ENCODE results near the gene VAMP8. TPM values are rescaled to one million over a fixed set of nuclear protein-coding genes. Genes with fewer than 3 reads are reported as not detected.

The VAMP8 gene
- total RNA-seq, 1 experiment from 2014 or later, result 90.8 TPM

- TF ChIP-seq, protein P1, sequence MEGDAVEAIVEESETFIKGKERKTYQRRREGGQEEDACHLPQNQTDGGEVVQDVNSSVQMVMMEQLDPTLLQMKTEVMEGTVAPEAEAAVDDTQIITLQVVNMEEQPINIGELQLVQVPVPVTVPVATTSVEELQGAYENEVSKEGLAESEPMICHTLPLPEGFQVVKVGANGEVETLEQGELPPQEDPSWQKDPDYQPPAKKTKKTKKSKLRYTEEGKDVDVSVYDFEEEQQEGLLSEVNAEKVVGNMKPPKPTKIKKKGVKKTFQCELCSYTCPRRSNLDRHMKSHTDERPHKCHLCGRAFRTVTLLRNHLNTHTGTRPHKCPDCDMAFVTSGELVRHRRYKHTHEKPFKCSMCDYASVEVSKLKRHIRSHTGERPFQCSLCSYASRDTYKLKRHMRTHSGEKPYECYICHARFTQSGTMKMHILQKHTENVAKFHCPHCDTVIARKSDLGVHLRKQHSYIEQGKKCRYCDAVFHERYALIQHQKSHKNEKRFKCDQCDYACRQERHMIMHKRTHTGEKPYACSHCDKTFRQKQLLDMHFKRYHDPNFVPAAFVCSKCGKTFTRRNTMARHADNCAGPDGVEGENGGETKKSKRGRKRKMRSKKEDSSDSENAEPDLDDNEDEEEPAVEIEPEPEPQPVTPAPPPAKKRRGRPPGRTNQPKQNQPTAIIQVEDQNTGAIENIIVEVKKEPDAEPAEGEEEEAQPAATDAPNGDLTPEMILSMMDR (IDR thresholded peaks at IDR 0.05; ENCODE audit: unreplicated experiment), result no peak
- intact Hi-C loops (cut with micrococcal nuclease; ENCODE audit: unreplicated experiment), result no loop called here
- H3K9me3 Mint-ChIP-seq (ENCODE audit: low read depth, unreplicated experiment), result no peaks in the 10 kb centered on the region
- H3K4me1 Mint-ChIP-seq (ENCODE audit: low read depth, unreplicated experiment), result peaks cover 8% of the 10 kb centered on the region
- BruUV-seq (replicated peaks), result no TSS peak
- no peaks in the 10 kb centered on the region for H3K27me3 Mint-ChIP-seq (ENCODE audit: unreplicated experiment)
- DNase-seq, result no peak
- H3K27ac Mint-ChIP-seq (ENCODE audit: unreplicated experiment), result no peak overlapping the region
- no peak overlapping the region for H3K4me3 Mint-ChIP-seq (ENCODE audit: low read depth, unreplicated experiment)
- CTCF ChIA-PET, result interaction anchor here (1.8 kb wide), 1 partner anchor 9 kb away, joined by 6 read pairs; the partner anchor contains the start of gene RNF181
- H3K36me3 Mint-ChIP-seq (ENCODE audit: insufficient read depth, unreplicated experiment), result peaks cover 68% of the 10 kb centered on the region
Measured at GRCh38 chr2:85604568-85605339, 27.4 kb downstream of the VAMP8 start.

DNA sequence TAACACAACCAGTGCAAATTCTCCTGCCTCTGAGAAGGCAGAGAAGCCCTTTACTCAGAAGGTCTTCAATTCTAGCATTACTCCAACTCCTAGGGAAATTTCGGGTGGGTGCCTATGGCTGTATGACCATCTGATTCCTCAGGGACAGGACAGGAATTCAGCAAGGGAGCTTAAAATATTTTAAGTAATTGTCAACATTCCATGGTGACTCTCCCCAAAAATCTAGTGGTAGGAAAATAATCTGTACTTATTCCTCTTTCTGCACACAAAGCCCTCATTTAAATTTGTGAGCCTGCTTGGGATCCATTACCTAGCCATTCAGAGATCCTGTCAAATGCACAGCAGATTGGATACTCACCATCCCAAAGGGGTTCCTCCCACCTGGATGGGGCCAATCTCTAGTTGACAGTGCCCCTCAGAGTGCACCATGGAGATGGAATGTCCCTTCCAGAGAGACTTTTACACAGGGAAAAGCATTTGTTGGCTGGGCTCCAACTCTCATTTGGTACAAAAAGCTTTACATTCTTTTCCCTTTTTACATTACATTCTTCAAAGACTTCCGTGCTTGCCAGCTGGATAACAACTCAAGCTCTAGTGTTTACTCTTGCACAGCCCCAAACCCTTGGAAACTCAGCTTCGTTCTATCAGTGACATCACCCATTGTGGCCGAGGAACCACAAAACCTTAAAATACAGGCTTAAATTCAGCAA lies 28.2 kb downstream of the VAMP8 start:
- CTCF ChIA-PET, result no interaction called here
- no peaks in the 10 kb centered on the region for H3K9me3 Mint-ChIP-seq (ENCODE audit: low read depth, unreplicated experiment)
- H3K36me3 Mint-ChIP-seq (ENCODE audit: insufficient read depth, unreplicated experiment), result peaks cover 67% of the 10 kb centered on the region
- H3K27me3 Mint-ChIP-seq (ENCODE audit: unreplicated experiment), result no peaks in the 10 kb centered on the region
- H3K27ac Mint-ChIP-seq (ENCODE audit: unreplicated experiment), result no peak overlapping the region
- TF ChIP-seq, protein P1 (IDR thresholded peaks at IDR 0.05; ENCODE audit: unreplicated experiment), result no peak
- H3K4me3 Mint-ChIP-seq (ENCODE audit: low read depth, unreplicated experiment), result no peak overlapping the region
- peaks cover 8% of the 10 kb centered on the region for H3K4me1 Mint-ChIP-seq (ENCODE audit: low read depth, unreplicated experiment)
- no TSS peak for BruUV-seq (replicated peaks)
- no peak for DNase-seq
- intact Hi-C loops (cut with micrococcal nuclease; ENCODE audit: unreplicated experiment), result no loop called here

- Mint-ChIP-seq H3K36me3 (ENCODE audit: insufficient read depth, unreplicated experiment) (peaks cover 63% of the 10 kb centered on the region), H3K4me3 (ENCODE audit: low read depth, unreplicated experiment) (no peak overlapping the region), H3K9me3 (ENCODE audit: low read depth, unreplicated experiment) (no peaks in the 10 kb centered on the region), H3K27me3 (ENCODE audit: unreplicated experiment) (no peaks in the 10 kb centered on the region), H3K27ac (ENCODE audit: unreplicated experiment) (no peak overlapping the region), H3K4me1 (ENCODE audit: low read depth, unreplicated experiment) (peaks cover 8% of the 10 kb centered on the region)
- CTCF ChIA-PET, result no interaction called here
- TF ChIP-seq, protein P1 (IDR thresholded peaks at IDR 0.05; ENCODE audit: unreplicated experiment), result no peak
- no TSS peak for BruUV-seq (replicated peaks)
- DNase-seq, result no peak
- intact Hi-C loops (cut with micrococcal nuclease; ENCODE audit: unreplicated experiment), result no loop called here
Measured at GRCh38 chr2:85606116-85606455, 28.7 kb downstream of the VAMP8 start.

- Mint-ChIP-seq H3K9me3 (ENCODE audit: low read depth, unreplicated experiment) (no peaks in the 10 kb centered on the region), H3K27ac (ENCODE audit: unreplicated experiment) (no peak overlapping the region), H3K27me3 (ENCODE audit: unreplicated experiment) (no peaks in the 10 kb centered on the region), H3K4me3 (ENCODE audit: low read depth, unreplicated experiment) (no peak overlapping the region), H3K36me3 (ENCODE audit: insufficient read depth, unreplicated experiment) (peaks cover 65% of the 10 kb centered on the region), H3K4me1 (ENCODE audit: low read depth, unreplicated experiment) (peaks cover 8% of the 10 kb centered on the region)
- no TSS peak for BruUV-seq (replicated peaks)
- TF ChIP-seq, protein P1 (IDR thresholded peaks at IDR 0.05; ENCODE audit: unreplicated experiment), result no peak
- intact Hi-C loops (cut with micrococcal nuclease; ENCODE audit: unreplicated experiment), result no loop called here
- CTCF ChIA-PET, result interaction anchor here (0.7 kb wide), 1 partner anchor 20 kb away, joined by 4 read pairs; no protein-coding TSS in a partner anchor
- DNase-seq, result no peak
Measured at GRCh38 chr2:85607268-85608215, 30.2 kb downstream of the VAMP8 start.
